AG10803 (cell line): ENCODE results near the gene SRSF5.
"Not testable (repeated sequence)": the region's sequence is repeated elsewhere in the genome, so short reads cannot be mapped to it uniquely, and the experiment has no call there.

ENCODE experiments used
- DNase-seq: peaks from one replicate; pipeline ENCODE4 v3.0.0; 2010; ENCODE audit warnings: low read depth
- H3K4me3 ChIP-seq: 2 replicates; pipeline ENCODE4 v1.5.1; 2011; ENCODE audit warnings: mild to moderate bottlenecking, low read length, control low read depth
- CTCF ChIP-seq: conservative IDR thresholded peaks from 2 replicates; pipeline ENCODE4 v1.5.1; 2011; ENCODE audit warnings: mild to moderate bottlenecking, low read length, control low read depth, inconsistent platforms

SRSF5 gene

GRCh38 chr14:69804902-69805301 is 38.0 kb downstream of the SRSF5 start:
- DNase-seq = no peak
- no peak for TF ChIP-seq CTCF

GRCh38 chr14:69807192-69807591 is 40.2 kb downstream of the SRSF5 start:
- DNase-seq = no peak
- TF ChIP-seq CTCF = no peak
- H3K4me3 ChIP-seq = no peak overlapping the region

More at GRCh38 chr14:69804902-69805301, 38.0 kb downstream of the SRSF5 start:
- no peak overlapping the region for H3K4me3 ChIP-seq

- DNase-seq = no peak
- no peak for TF ChIP-seq CTCF
- H3K4me3 ChIP-seq = no peak overlapping the region
Measured at GRCh38 chr14:69808919-69809808, 42.2 kb downstream of the SRSF5 start.

- no peak overlapping the region for H3K4me3 ChIP-seq
- no peak for DNase-seq
- no peak for TF ChIP-seq CTCF
Measured at GRCh38 chr14:69811227-69811867, 44.4 kb downstream of the SRSF5 start.

- no peak for DNase-seq
- no peak for TF ChIP-seq CTCF
- H3K4me3 ChIP-seq = no peak overlapping the region
Measured at GRCh38 chr14:69811868-69812252, 44.9 kb downstream of the SRSF5 start.

- no peak overlapping the region for H3K4me3 ChIP-seq
- no peak for TF ChIP-seq CTCF
- no peak for DNase-seq
Measured at GRCh38 chr14:69812711-69813110, 45.8 kb downstream of the SRSF5 start.

- not testable (repeated sequence) for DNase-seq
Measured at GRCh38 chr14:69813346-69813745, 46.4 kb downstream of the SRSF5 start.

More at GRCh38 chr14:69813346-69813745, 46.4 kb downstream of the SRSF5 start:
- not testable (repeated sequence) for H3K4me3 ChIP-seq
